Epithelial cell of prostate (primary cell): ENCODE results near the gene TMEM164.

Experiments used
- DNase-seq: peaks from one replicate; pipeline ENCODE4 v3.0.0-alpha.2; 2011; ENCODE audit warnings: low read depth, low spot score
- H3K27ac ChIP-seq: fragments of 450-650 bp; 2 replicates; pipeline ENCODE4 v1.5.1; 2017; ENCODE audit warnings: mild to moderate bottlenecking

TMEM164 gene

DNA sequence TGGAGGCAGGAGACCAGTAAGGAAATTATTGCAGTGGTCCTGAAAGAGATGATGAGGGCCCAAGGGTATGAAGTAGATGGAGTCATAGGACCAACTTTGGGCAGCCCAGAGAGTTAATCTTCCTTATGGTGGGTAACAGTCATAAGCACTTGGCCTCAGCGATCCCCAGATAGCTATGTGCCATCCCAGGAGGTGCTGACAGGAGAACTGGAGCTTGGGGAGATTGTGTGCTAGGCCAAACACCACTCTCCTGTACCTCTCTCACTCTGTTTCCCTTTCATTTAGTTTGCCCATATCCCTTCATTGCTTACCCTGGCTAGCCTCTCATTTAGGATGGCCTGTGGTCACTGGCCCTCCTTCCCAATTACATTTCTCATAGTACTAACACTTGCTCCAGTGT lies 60.0 kb downstream of the TMEM164 start:
- no peak for DNase-seq
- H3K27ac ChIP-seq = no peak overlapping the region

DNA sequence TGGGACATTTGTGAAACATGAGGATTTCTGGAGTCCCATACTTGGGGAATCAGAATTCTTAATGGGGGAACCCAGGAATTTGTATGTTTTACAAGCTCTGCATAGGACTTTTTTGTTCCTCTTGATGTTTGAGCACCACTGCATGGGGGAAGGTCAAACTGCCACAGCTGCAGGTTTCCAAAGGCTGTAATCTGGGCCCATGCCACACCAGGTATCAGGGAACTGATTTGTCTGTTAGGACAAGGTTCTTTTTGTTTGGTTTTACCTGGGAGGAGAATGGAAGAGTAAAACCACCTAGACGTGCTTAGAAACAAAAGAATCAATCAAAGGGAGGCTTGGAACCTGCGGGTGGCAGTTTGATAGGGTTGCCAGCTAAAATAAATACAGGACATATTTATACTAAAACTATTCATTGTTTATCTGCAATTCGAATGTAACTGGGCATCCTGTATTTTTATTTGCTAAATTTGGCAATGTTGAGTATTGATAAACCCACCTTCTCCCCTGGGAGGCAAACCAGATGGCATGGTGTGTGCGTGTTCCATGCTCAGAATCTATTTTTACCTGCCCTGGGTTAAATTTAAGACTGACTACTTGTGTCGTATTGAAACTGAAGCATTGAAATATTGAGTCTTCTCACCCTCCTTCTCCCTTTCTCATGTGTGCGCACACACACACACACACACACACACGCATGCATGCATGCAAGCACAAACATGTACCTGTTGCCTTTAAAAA lies 63.7 kb downstream of the TMEM164 start:
- no peak overlapping the region for H3K27ac ChIP-seq
- no peak for DNase-seq

DNA sequence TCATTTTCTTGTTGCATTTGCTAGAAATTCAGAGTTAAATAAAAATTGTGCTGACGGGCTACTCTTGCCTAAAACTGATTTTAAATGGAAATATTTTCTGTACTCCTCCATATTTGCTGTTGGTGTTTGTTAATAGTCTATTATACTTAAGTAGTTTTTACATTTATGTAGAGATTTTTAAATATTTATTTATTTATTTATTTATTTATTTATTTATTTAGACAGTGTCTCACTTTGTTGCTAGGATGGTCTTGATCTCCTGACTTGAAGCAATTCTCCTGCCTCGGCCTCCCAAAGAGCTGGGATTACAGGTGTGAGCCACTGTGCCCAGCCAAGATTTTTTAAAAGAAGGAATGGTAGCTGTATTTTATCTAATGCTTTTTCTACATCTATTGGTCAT lies 68.1 kb downstream of the TMEM164 start:
- no peak for DNase-seq
- H3K27ac ChIP-seq = no peak overlapping the region

DNA sequence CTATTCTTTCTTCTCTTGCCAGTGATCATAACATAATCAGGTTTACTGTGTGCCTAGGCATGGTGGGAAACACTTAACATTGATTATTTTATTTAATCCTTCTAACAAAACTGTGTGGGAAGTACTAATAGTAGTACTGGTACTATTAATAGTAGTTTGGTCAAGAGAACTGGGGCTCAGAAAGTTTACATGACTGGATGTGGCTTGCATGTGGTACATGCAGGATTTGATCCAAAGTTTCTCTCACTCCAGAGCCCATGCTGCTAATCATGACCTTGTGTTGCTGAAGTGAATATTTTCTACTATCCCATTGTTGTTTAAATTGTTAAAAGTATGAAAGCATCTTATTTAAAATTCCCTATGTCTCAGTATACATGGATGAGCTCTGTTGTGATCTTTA lies 78.4 kb downstream of the TMEM164 start:
- DNase-seq = no peak
- peak overlapping the region; percentile 79 for H3K27ac ChIP-seq

DNA sequence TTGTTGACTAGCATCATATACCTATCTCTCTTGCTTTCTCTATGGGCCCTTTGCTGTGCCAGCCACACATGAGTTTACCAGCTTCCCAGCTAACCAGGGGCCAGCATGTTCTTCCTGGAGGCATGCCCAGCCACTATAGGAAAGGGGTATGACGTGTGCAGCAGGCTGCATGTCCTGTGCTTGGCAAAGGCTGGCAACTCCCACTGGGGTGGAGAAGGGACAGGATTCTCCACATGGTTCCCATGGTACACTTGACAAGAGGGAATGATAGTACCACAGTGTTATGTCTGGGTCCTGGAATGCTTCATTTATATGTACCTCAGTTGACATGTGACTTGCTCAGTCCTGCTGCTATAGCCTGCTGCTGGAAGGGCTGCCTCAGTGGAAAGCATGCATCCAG lies 78.8 kb downstream of the TMEM164 start:
- peak; percentile 31 for DNase-seq
- H3K27ac ChIP-seq = peak overlapping the region; percentile 79

DNA sequence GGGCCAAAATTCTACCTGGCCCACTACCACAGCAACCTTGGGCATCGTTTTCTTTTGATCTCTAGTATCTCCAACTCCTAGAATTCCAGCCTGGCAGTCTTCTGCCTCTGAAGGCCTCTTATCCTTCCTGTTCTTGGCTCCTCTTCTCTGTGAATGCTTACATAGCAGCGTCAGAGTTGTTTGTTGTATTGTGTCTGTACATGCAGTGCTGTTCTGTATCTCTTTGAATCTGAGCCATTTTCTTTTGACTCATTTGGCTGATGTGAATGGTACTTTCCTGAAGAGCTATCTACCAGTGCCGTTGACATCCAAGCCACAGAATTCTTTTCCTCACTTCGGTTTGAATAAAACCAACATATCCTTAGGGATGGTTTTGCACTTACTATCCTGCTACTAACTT lies 79.2 kb downstream of the TMEM164 start:
- peak; percentile 60 for DNase-seq
- peak overlapping the region; percentile 79 for H3K27ac ChIP-seq

DNA sequence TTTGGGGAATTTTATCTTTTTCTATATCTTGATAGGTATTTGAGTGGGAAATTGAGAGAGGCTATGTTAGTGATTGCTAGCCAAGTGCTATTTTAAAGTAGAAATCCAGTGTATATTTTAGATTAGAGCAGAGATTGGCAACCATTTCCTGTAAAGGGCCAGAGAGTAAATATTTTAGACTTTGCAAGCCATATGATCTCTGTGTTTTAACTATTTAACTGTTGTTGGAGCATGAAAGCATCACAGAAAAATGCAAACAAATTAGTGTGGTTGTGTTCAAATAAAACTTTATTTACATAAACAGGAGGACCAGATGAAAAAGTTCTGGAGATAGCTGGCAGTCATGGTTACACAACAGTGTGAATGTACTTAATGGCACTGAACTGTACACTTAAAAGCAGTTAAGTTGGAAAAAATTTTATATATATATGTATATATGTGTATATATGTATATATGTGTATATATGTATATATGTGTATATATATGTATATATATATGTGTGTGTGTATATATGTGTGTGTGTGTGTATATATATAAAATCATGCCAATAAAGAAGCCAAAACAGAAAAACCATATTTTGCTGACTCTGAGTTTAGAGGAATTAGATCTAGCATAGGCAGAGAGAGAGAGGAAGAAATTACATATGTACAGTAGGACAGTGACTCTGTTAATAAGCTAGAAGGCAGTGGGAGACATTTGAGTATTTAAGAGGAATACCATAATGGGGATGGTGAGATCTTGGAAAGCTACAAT lies 83.4 kb downstream of the TMEM164 start:
- DNase-seq = peak; percentile 0
- peak overlapping the region; percentile 96 for H3K27ac ChIP-seq

DNA sequence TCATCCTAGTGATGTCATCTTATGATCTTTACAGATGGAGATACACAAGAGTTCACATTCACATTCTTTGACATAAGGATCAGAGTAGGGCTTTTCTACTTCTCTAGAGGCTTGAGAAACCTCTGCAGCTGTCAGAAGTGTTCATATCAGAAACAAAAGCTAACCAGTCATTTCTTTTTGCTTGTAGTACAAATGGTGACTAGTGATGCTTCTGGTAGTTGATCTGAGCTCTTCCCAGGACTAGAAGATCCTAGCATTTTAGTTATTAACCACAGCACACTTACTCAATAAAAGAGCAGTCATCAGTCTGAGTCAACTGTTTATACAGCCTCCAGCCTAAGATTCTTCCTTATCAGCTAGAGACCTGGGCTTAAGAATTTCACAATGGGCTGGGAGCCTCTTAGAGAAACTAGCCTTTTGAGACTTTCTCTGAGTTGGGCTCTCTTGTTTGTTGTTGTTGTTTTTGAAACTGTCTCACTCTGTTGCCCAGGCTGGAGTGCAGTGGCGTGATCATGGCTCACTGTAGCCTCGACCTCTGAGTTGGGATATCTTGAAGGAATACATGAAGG lies 84.1 kb downstream of the TMEM164 start:
- DNase-seq = peak; percentile 60
- peak overlapping the region; percentile 96 for H3K27ac ChIP-seq

DNA sequence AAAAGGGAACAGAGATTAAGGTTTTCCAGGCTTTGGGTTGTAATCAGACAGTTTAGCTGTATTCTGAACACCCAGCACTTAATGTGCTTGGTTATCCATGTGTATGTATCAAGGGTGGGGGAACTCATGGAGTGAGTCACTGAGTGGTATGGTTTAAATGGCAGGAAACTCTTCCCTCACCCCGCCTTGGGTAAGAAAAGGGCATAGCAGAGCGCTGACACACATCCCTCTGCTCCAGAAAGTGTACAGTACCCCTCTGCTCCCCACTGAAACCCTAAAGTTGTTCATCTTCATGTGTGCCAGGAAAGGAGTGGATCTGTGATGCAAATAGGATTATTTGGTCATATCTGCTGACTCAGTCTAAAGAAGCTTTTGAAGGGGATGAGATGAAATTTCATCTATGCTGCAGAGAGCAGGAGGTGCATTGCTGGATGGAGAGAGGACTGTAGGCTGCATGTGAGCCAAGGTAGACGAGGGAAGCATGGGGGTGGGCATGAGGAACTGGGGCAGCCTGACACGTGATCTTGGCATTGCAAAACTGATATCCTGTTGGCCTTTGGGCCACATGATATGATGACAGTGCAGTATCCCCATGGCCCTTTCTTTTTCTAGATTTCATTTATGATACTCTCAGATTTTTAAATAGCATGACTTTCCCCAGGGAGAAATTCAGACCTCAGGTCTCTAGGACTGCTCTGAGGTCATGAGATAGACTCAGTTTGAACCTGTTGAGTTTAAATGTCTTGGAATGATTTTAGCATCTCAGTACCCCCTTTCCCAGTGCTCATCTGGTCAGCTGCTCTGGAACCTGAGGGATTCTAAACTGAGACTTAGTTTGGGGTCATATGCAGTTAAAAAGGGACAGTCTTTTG lies 84.8 kb downstream of the TMEM164 start:
- peak; percentile 87 for DNase-seq
- peak overlapping the region; percentile 96 for H3K27ac ChIP-seq

DNA sequence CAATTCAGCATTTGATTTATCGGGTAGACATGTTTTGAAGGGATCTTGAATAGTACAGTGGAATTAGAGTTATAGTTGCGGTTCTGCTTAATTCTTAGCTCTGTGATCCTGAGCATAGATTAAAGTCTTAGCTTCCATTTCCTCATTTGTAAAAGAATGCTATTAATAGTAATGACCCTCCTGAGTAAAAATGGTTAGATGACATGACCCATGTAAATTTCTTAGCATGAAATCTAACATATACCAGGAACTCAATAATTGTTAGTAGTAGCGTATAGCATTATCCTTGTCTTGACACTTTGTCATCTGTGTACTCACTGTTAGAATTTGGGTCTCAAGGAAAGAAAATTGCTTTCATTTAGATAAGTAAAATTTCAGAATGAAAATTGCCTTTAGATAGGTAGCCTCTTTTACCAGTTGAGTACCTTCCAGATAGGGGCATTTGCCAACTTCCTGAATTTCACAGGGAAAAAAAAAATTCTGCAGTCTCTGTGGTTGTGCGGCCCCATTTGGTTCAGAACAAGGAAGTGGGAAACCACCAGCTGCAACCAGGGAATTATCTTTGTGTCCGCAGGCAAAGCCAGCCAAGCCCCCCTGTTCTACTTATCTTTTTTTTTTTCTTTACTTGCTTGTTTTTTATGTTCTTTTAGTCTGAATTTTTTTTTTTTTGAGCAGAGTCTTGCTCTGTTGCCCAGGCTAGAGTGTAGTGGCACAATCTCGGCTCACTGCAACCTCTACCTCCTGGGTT lies 86.9 kb downstream of the TMEM164 start:
- peak overlapping the region; percentile 96 for H3K27ac ChIP-seq
- no peak for DNase-seq

DNA sequence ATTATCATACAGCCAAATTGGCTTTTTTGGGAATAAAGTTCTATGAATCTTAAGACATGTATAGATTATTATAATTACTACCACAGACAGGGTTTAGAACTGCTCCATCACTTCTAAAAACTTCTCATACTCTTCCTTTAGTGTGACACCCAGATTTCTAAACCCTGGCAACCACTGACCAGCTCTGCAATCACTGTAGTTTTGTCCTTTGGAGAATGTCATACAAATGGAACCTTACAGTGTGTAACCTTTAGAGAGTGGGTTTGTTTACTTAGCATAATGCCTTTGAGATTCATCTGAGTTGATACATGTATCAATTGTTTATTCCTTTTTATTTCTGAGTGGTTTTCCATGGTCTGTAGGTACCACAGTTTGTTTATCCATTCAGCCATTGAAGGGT lies 95.0 kb downstream of the TMEM164 start:
- no peak for DNase-seq

DNA sequence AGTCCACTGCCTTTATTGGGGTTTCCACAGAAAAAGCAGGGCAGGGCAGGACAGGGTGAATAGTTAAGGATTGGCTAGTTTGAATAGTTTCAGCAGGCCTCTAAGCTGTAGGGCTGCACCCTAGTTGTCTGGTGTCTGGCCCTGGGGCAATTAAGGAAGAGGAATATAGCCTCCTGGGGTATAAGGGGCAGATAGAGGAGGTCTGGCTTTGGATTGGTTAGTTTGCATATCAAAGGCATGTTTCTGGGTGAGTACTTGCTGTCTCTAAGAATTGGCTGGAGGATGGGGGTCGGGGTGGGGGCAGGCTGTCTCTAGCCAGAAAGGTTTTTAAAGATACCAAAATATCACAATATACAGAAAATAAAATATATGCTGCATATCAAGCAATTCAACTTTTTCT lies 100.4 kb downstream of the TMEM164 start:
- no peak overlapping the region for H3K27ac ChIP-seq
- DNase-seq = no peak

More for the DNA sequence above, 95.0 kb downstream of the TMEM164 start:
- H3K27ac ChIP-seq = no peak overlapping the region

DNA sequence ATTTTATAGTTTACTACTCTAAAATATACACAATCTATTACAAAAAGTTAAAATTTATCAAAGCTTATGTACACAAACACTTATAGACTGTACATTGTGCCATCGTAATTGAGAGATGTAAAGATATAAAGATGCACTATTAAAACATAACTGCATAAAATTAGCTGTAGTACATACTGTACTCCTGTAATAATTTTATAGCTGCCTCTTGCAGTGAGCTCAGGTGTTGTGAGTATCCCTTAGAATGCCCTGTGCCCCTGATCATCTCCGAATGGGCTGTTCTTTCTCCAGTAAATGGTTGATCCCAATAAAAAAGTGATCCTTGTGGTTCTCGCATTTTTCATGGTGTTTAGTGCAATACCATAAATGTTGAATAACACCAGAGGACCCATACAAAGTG lies 101.2 kb downstream of the TMEM164 start:
- DNase-seq = no peak
- H3K27ac ChIP-seq = no peak overlapping the region

DNA sequence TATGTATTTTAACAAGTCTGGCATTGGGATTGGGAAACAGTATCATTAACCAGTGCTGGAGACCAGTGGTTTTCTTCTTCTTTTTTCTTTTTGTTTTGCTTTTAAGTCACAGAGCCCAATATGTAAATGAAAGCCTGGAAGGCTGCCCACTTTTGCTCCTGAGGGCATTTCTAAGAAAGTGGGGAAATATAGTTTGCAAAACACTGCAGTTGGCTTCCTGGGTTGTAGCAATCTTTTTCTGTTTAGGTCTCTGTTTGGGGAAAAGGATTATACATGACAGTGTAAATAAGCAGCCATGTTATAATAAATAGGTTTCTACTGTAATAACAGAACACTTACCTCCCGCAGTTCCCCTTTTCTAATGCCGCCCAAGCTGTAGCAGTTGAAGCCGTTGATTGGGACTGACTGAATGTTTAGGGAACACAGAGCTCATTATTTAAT lies 105.5 kb downstream of the TMEM164 start:
- no peak for DNase-seq
- H3K27ac ChIP-seq = no peak overlapping the region

DNA sequence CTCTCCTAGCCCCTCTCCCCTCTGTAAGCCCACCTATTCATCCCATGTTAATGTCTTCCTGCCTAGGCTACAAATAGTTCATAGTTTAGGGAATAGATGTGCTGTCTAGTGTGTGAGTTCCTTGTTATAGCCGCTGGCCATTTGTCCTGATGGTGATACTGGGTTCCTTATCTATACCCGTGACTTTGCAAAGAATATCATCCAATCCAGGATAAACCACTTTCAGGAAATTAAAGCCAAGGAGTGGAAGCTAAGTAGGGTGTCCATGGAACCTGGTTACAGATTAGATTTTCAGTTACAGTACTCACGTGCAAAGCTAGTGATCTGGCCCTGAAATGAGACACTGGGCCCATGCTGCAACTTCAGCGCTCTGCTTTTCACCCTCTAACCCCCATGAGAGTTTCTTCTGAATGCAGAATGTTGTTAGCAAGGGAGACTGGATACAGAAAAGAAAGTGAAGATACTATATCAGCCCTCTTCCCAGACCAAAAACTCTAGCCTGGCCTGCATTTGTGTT lies 111.4 kb downstream of the TMEM164 start:
- no peak for DNase-seq
- H3K27ac ChIP-seq = no peak overlapping the region

DNA sequence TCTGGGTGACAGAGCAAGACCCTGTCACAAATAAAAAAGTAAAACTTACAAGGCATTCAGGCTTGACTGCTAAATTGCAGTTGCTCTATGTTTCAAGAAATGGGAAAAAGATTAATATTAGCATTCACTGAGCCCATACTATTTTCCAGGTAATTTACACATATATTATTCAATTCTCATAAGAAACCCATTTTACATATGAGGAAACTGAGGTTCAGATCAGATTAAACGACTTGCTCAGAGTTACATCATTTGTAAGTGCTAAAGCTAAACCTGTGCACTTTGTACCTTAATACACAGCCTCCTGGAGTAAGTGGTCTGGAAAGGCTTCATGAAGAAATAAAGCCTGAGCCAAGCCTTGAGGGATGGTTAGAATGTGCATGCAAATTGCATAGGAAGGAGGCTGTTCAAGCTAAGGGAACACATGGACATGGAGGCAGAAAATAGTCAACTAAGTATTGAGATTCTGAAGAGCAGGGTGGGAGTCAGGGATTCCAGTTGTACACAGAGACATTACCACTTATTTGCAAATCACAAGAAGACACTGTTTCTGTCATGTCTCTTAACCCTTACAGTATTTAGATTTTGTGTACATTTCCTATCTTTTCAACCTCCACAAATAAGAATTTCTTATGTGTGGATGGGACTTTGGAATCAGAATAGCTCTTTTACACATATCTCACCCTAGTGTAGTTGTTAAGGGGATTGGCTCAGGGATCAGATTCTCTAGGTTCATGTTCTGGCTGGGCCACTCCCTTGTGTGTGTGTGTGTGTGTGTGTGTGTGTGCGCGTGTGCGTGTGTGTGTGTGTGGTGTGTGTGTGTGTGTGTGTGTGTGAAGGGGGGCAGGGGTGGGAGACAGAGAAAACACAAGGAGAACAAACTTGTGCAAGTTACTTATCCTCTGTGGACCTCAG lies 113.4 kb downstream of the TMEM164 start:
- H3K27ac ChIP-seq = no peak overlapping the region
- DNase-seq = no peak

DNA sequence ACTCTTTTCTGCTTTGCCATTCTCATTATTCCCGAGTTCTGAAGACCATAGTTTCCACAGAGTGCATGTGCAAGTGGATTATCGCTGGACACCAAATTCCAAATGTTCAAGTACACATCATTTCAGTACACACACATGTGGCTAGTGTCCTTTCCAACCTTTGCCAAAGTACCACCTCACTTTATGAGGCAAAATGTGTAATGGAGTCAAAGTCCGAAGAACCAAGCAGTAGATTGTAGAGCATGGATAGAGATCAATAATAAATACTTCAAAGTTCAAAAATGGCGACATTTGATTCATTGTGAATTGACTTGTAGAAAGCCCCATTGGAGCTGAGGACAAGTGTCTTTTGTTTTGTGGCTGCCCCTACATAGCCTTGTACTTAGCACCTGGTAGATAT lies 115.6 kb downstream of the TMEM164 start:
- no peak for DNase-seq
- H3K27ac ChIP-seq = no peak overlapping the region

DNA sequence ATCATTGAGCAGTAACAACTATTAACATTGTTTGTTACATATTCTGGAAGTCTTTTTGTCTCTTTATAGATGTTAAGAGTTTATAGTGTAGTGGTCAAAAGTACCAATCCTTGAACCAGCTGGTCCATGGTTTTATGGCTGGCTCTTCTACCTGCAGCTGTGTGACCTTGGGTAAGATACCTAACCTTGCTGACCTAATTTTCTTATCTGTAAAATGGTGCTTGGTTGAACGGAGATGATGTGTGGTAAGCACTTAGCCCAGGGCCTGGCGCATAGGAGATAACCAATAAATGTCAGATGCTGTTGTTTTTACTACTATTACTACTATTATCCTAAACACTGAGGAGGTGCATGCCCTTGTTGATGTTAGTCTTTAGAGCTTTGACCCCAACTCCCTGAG lies 116.6 kb downstream of the TMEM164 start:
- no peak overlapping the region for H3K27ac ChIP-seq
- no peak for DNase-seq

DNA sequence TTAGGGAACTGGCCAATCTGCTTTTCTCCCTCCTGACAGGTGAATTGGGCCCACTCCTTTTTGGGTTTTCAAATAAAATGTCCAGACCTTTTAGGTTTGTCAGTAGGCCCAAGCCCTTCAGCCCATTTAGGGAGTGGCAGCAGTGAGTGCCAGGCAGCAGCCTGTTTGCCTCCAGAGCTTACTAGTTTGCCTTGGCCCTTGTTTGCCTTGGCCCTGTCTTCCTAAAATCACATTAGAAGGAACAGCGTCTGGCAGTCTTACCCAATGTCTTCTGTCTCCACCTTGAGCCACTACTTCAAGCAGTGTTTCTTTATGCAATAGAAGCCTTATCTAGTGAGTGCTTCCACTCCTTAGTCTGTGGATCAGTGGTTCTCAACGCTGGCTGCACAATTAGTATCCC lies 117.1 kb downstream of the TMEM164 start:
- H3K27ac ChIP-seq = no peak overlapping the region
- no peak for DNase-seq
